Measurements from ENCODE around the gene KCNQ1.

Gene KCNQ1

GRCh38 chr11:2518983-2519340 is 74.2 kb downstream of the KCNQ1 start:
- H3K4me3 ChIP-seq (ENCODE audit: insufficient read depth, low read length, poor library complexity, severe bottlenecking): no peak overlapping the region
- H3K27ac ChIP-seq (ENCODE audit: low read depth, low read length): no peak overlapping the region
- H3K9me2 ChIP-seq (replicated peaks; ENCODE audit: insufficient read depth, low read length): no peaks in the 10 kb centered on the region
- TF ChIP-seq CTCF (IDR thresholded peaks at IDR 0.05; ENCODE audit: insufficient read depth, low read length, poor library complexity, severe bottlenecking) (no peak), EZH2phosphoT487 (conservative IDR thresholded peaks at IDR 0.05; ENCODE audit: low read length) (no peak)
- no peaks in the 10 kb centered on the region for H3K27me3 ChIP-seq (ENCODE audit: low read length)
- no peaks in the 10 kb centered on the region for H3K9me3 ChIP-seq (ENCODE audit: insufficient read depth, low read length)
- H3K4me2 ChIP-seq (ENCODE audit: low read depth, low read length, poor library complexity, severe bottlenecking): no peak overlapping the region
- H3F3A ChIP-seq (ENCODE audit: insufficient read depth): no peaks in the 10 kb centered on the region
- H2AFZ ChIP-seq (ENCODE audit: low read depth, low read length, severe bottlenecking): no peak overlapping the region
- H3K79me2 ChIP-seq (ENCODE audit: insufficient read depth, low read length): no peaks in the 10 kb centered on the region
- H3K9ac ChIP-seq (ENCODE audit: low read length): no peak overlapping the region
- no peaks in the 10 kb centered on the region for H3K36me3 ChIP-seq (ENCODE audit: low read length)
- no peaks in the 10 kb centered on the region for H4K20me1 ChIP-seq (ENCODE audit: low read depth, low read length)

- Histone ChIP-seq H3K27me3 (ENCODE audit: low read length) (no peaks in the 10 kb centered on the region), H3K27ac (ENCODE audit: low read depth, low read length) (no peak overlapping the region), H3F3A (ENCODE audit: insufficient read depth) (no peaks in the 10 kb centered on the region), H3K79me2 (ENCODE audit: insufficient read depth, low read length) (no peaks in the 10 kb centered on the region), H4K20me1 (ENCODE audit: low read depth, low read length) (no peaks in the 10 kb centered on the region), H3K4me2 (ENCODE audit: low read depth, low read length, poor library complexity, severe bottlenecking) (no peak overlapping the region), H3K9ac (ENCODE audit: low read length) (no peak overlapping the region), H3K4me3 (ENCODE audit: insufficient read depth, low read length, poor library complexity, severe bottlenecking) (no peak overlapping the region), H2AFZ (ENCODE audit: low read depth, low read length, severe bottlenecking) (no peak overlapping the region), H3K9me2 (replicated peaks; ENCODE audit: insufficient read depth, low read length) (no peaks in the 10 kb centered on the region), H3K36me3 (ENCODE audit: low read length) (no peaks in the 10 kb centered on the region), H3K9me3 (ENCODE audit: insufficient read depth, low read length) (no peaks in the 10 kb centered on the region)
- TF ChIP-seq CTCF (IDR thresholded peaks at IDR 0.05; ENCODE audit: insufficient read depth, low read length, poor library complexity, severe bottlenecking) (no peak), EZH2phosphoT487 (conservative IDR thresholded peaks at IDR 0.05; ENCODE audit: low read length) (no peak)
Observed at GRCh38 chr11:2519517-2519861, 74.7 kb downstream of the KCNQ1 start.

GRCh38 chr11:2519862-2520735 is 75.3 kb downstream of the KCNQ1 start:
- Histone ChIP-seq H3K36me3 (ENCODE audit: low read length) (no peaks in the 10 kb centered on the region), H4K20me1 (ENCODE audit: low read depth, low read length) (no peaks in the 10 kb centered on the region), H2AFZ (ENCODE audit: low read depth, low read length, severe bottlenecking) (no peak overlapping the region), H3K9me3 (ENCODE audit: insufficient read depth, low read length) (no peaks in the 10 kb centered on the region), H3F3A (ENCODE audit: insufficient read depth) (no peaks in the 10 kb centered on the region), H3K9ac (ENCODE audit: low read length) (no peak overlapping the region), H3K4me2 (ENCODE audit: low read depth, low read length, poor library complexity, severe bottlenecking) (no peak overlapping the region), H3K9me2 (replicated peaks; ENCODE audit: insufficient read depth, low read length) (no peaks in the 10 kb centered on the region), H3K27me3 (ENCODE audit: low read length) (no peaks in the 10 kb centered on the region), H3K4me3 (ENCODE audit: insufficient read depth, low read length, poor library complexity, severe bottlenecking) (no peak overlapping the region), H3K27ac (ENCODE audit: low read depth, low read length) (no peak overlapping the region), H3K79me2 (ENCODE audit: insufficient read depth, low read length) (no peaks in the 10 kb centered on the region)
- no peak for TF ChIP-seq EZH2phosphoT487 (conservative IDR thresholded peaks at IDR 0.05; ENCODE audit: low read length)
- no peak for TF ChIP-seq CTCF (IDR thresholded peaks at IDR 0.05; ENCODE audit: insufficient read depth, low read length, poor library complexity, severe bottlenecking)
